IPS-15b (cell line): ENCODE data around the gene RNF5.

Source experiments
- H3K27me3 ChIP-seq: one replicate; pipeline ENCODE4 v1.6.1; 2013; ENCODE audit warnings: low read length; ENCODE audit not compliant: control insufficient read depth, insufficient read depth
- H3K36me3 ChIP-seq: one replicate; pipeline ENCODE4 v1.6.1; 2013; ENCODE audit warnings: low read length; ENCODE audit not compliant: control insufficient read depth, insufficient read depth
- H3K4me1 ChIP-seq: one replicate; pipeline ENCODE4 v1.6.1; 2013; ENCODE audit warnings: mild to moderate bottlenecking, low read length; ENCODE audit not compliant: control insufficient read depth, insufficient read depth
- H3K4me3 ChIP-seq: one replicate; pipeline ENCODE4 v1.5.1; 2013; ENCODE audit warnings: low read depth, low read length
- H3K9ac ChIP-seq: one replicate; pipeline ENCODE4 v1.6.1; 2013; ENCODE audit warnings: low read depth, mild to moderate bottlenecking, low read length
- H3K9me3 ChIP-seq: one replicate; pipeline ENCODE4 v1.6.1; 2013; ENCODE audit warnings: mild to moderate bottlenecking, low read length; ENCODE audit not compliant: control insufficient read depth, insufficient read depth

The RNF5 gene

GRCh38 chr6:32171234-32171633, 7.0 kb upstream of the RNF5 start:
- Histone ChIP-seq H3K4me1 (peaks cover 9% of the 10 kb centered on the region), H3K4me3 (no peak overlapping the region), H3K36me3 (peaks cover 21% of the 10 kb centered on the region), H3K27me3 (no peaks in the 10 kb centered on the region), H3K9ac (no peak overlapping the region), H3K9me3 (no peaks in the 10 kb centered on the region)

GRCh38 chr6:32173051-32173727, 5.0 kb upstream of the RNF5 start:
- H3K27me3 ChIP-seq: no peaks in the 10 kb centered on the region
- no peaks in the 10 kb centered on the region for H3K9me3 ChIP-seq
- H3K9ac ChIP-seq: no peak overlapping the region
- peaks cover 5% of the 10 kb centered on the region for H3K4me1 ChIP-seq
- H3K4me3 ChIP-seq: no peak overlapping the region
- H3K36me3 ChIP-seq: peaks cover 21% of the 10 kb centered on the region

GRCh38 chr6:32174416-32174815, 3.8 kb upstream of the RNF5 start:
- Histone ChIP-seq H3K9ac (no peak overlapping the region), H3K4me3 (peak overlapping the region; percentile 93)

GRCh38 chr6:32175322-32175710, 2.9 kb upstream of the RNF5 start:
- Histone ChIP-seq H3K27me3 (no peaks in the 10 kb centered on the region), H3K9me3 (no peaks in the 10 kb centered on the region), H3K36me3 (peaks cover 14% of the 10 kb centered on the region), H3K4me3 (peak overlapping the region; percentile 93), H3K9ac (peak overlapping the region; percentile 87), H3K4me1 (peaks cover 10% of the 10 kb centered on the region)

More at GRCh38 chr6:32174416-32174815, 3.8 kb upstream of the RNF5 start:
- H3K36me3 ChIP-seq: peaks cover 17% of the 10 kb centered on the region
- H3K4me1 ChIP-seq: peaks cover 9% of the 10 kb centered on the region
- H3K9me3 ChIP-seq: no peaks in the 10 kb centered on the region
- no peaks in the 10 kb centered on the region for H3K27me3 ChIP-seq

GRCh38 chr6:32175711-32176475, 2.3 kb upstream of the RNF5 start, which contains the start of gene AGPAT1:
Gene AGPAT1 (minus strand): TSS chr6:32176084. CDS start chr6:32171496, 4,588 bp downstream.
- H3K4me1 ChIP-seq: peaks cover 10% of the 10 kb centered on the region
- peaks cover 10% of the 10 kb centered on the region for H3K36me3 ChIP-seq
- H3K27me3 ChIP-seq: no peaks in the 10 kb centered on the region
- peak within 1 kb of the TSS; percentile 95 for H3K4me3 ChIP-seq
- H3K9me3 ChIP-seq: no peaks in the 10 kb centered on the region
- peak within 1 kb of the TSS; percentile 93 for H3K9ac ChIP-seq

- H3K27me3 ChIP-seq: no peaks in the 10 kb centered on the region
- H3K9me3 ChIP-seq: no peaks in the 10 kb centered on the region
- H3K36me3 ChIP-seq: peaks cover 14% of the 10 kb centered on the region
- peaks cover 10% of the 10 kb centered on the region for H3K4me1 ChIP-seq
- H3K9ac ChIP-seq: peak overlapping the region; percentile 93
- peak overlapping the region; percentile 95 for H3K4me3 ChIP-seq
Measured at GRCh38 chr6:32176476-32177182, 1.6 kb upstream of the RNF5 start.

- no peaks in the 10 kb centered on the region for H3K27me3 ChIP-seq
- H3K4me3 ChIP-seq: peak overlapping the region; percentile 95
- peaks cover 10% of the 10 kb centered on the region for H3K4me1 ChIP-seq
- H3K36me3 ChIP-seq: peaks cover 18% of the 10 kb centered on the region
- H3K9ac ChIP-seq: peak overlapping the region; percentile 93
- H3K9me3 ChIP-seq: no peaks in the 10 kb centered on the region
Measured at GRCh38 chr6:32177183-32177787, 920 bp upstream of the RNF5 start.

- Histone ChIP-seq H3K4me3 (peak overlapping the region; percentile 95), H3K36me3 (peaks cover 25% of the 10 kb centered on the region), H3K27me3 (no peaks in the 10 kb centered on the region), H3K4me1 (peaks cover 5% of the 10 kb centered on the region), H3K9me3 (no peaks in the 10 kb centered on the region), H3K9ac (peak overlapping the region; percentile 77)
Measured at GRCh38 chr6:32178547-32179440, 589 bp downstream of the RNF5 start.

- no peaks in the 10 kb centered on the region for H3K27me3 ChIP-seq
- no peaks in the 10 kb centered on the region for H3K9me3 ChIP-seq
- H3K4me3 ChIP-seq: peak overlapping the region; percentile 95
- peaks cover 5% of the 10 kb centered on the region for H3K4me1 ChIP-seq
- H3K36me3 ChIP-seq: peaks cover 25% of the 10 kb centered on the region
- no peak overlapping the region for H3K9ac ChIP-seq
Measured at GRCh38 chr6:32179766-32180405, 1.7 kb downstream of the RNF5 start.

- Histone ChIP-seq H3K4me3 (no peak overlapping the region), H3K36me3 (peaks cover 25% of the 10 kb centered on the region), H3K9me3 (no peaks in the 10 kb centered on the region), H3K4me1 (peaks cover 5% of the 10 kb centered on the region), H3K9ac (no peak overlapping the region), H3K27me3 (no peaks in the 10 kb centered on the region)
Measured at GRCh38 chr6:32181148-32181702, 3.0 kb downstream of the RNF5 start.
